ENCODE measurements around the gene ETF1.

Gene ETF1

GRCh38 chr5:138527170-138527569, 15.9 kb downstream of the ETF1 start:
- DNase-seq = no peak

- no peak for DNase-seq
Measured at GRCh38 chr5:138523406-138523805, 19.6 kb downstream of the ETF1 start.

GRCh38 chr5:138520971-138521370, 22.1 kb downstream of the ETF1 start:
- DNase-seq = no peak

- no peak for DNase-seq
Measured at GRCh38 chr5:138517437-138517836, 25.6 kb downstream of the ETF1 start.

GRCh38 chr5:138515556-138516245, 27.3 kb downstream of the ETF1 start:
- no peak for DNase-seq

GRCh38 chr5:138514021-138514420, 29.0 kb downstream of the ETF1 start:
- DNase-seq = peak; percentile 83

GRCh38 chr5:138508958-138509357, 34.1 kb downstream of the ETF1 start:
- no peak for DNase-seq

GRCh38 chr5:138507485-138507884, 35.6 kb downstream of the ETF1 start:
- DNase-seq = peak; percentile 85

GRCh38 chr5:138506370-138507306, 36.4 kb downstream of the ETF1 start:
- no peak for DNase-seq

GRCh38 chr5:138504799-138505198, 38.2 kb downstream of the ETF1 start:
- DNase-seq = no peak

- peak; percentile 75 for DNase-seq
Measured at GRCh38 chr5:138503487-138504270, 39.4 kb downstream of the ETF1 start.

- no peak for DNase-seq
Measured at GRCh38 chr5:138502521-138502920, 40.5 kb downstream of the ETF1 start.

- no peak for DNase-seq
Measured at GRCh38 chr5:138502121-138502520, 40.9 kb downstream of the ETF1 start.

GRCh38 chr5:138498376-138498775, 44.7 kb downstream of the ETF1 start:
- no peak for DNase-seq

- DNase-seq = no peak
Measured at GRCh38 chr5:138495351-138495750, 47.7 kb downstream of the ETF1 start.

- no peak for DNase-seq
Measured at GRCh38 chr5:138492560-138493045, 50.4 kb downstream of the ETF1 start.

GRCh38 chr5:138491669-138492559, 51.1 kb downstream of the ETF1 start:
- peak; percentile 93 for DNase-seq

- no peak for DNase-seq
Measured at GRCh38 chr5:138491284-138491648, 51.8 kb downstream of the ETF1 start.

- DNase-seq = no peak
Measured at GRCh38 chr5:138490648-138491283, 52.3 kb downstream of the ETF1 start.

- no peak for DNase-seq
Measured at GRCh38 chr5:138489683-138490061, 53.4 kb downstream of the ETF1 start.

GRCh38 chr5:138488481-138488945, 54.5 kb downstream of the ETF1 start:
- peak; percentile 42 for DNase-seq

GRCh38 chr5:138482638-138483037, 60.4 kb downstream of the ETF1 start:
- DNase-seq = no peak

Data from suppressor macrophage treated with lipopolysaccharide for 4 hours (primary cell).